SU-DHL-6 (cell line): ENCODE measurements around the gene OSBPL10.

Source experiments
- EZH2phosphoT487 ChIP-seq: fragments of 200-600 bp; sonication (generic), shearing (Covaris generic); conservative IDR thresholded peaks from 2 replicates; pipeline ENCODE4 v1.6.1; 2018; ENCODE audit warnings: mild to moderate bottlenecking, antibody characterized with exemption, low read length, moderate library complexity, mixed read lengths
- TF ChIP-seq, protein P1 (sequence below): fragments of 200-600 bp; sonication (generic); IDR thresholded peaks from one replicate; pipeline ENCODE4 v1.5.1; 2017; ENCODE audit warnings: antibody characterized with exemption, mild to moderate bottlenecking, low read length, moderate library complexity; ENCODE audit not compliant: insufficient read depth, poor library complexity, severe bottlenecking

DNA sequence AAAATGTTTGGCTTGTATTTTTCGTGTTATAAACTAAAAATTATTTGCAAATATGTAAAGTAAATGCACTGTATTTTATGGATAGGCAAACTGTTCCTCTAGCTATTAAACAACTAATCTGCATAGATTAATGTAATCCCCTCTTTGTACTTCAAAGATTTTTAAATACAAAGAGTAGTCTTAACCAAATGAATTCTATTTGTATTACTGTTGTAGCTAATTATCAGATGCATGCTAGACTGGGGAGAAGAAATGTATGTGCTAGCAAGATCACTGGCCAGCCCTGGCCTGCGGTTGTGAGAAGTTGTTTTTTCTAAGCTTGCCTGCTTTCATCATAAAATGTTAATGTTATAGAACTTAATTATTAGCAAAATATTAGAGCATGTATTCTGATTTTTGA is 355.7 kb downstream of the OSBPL10 start:
- TF ChIP-seq, protein P1, sequence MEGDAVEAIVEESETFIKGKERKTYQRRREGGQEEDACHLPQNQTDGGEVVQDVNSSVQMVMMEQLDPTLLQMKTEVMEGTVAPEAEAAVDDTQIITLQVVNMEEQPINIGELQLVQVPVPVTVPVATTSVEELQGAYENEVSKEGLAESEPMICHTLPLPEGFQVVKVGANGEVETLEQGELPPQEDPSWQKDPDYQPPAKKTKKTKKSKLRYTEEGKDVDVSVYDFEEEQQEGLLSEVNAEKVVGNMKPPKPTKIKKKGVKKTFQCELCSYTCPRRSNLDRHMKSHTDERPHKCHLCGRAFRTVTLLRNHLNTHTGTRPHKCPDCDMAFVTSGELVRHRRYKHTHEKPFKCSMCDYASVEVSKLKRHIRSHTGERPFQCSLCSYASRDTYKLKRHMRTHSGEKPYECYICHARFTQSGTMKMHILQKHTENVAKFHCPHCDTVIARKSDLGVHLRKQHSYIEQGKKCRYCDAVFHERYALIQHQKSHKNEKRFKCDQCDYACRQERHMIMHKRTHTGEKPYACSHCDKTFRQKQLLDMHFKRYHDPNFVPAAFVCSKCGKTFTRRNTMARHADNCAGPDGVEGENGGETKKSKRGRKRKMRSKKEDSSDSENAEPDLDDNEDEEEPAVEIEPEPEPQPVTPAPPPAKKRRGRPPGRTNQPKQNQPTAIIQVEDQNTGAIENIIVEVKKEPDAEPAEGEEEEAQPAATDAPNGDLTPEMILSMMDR = no peak
- no peak for TF ChIP-seq EZH2phosphoT487
